GM19239 (cell line): Measurements from ENCODE around the gene RAD51B.
"Not testable (repeated sequence)": the region's sequence is repeated elsewhere in the genome, so short reads cannot be mapped to it uniquely, and the experiment has no call there.

ENCODE experiments used
- DNase-seq: peaks from one replicate; pipeline ENCODE4 v3.0.0; 2011; ENCODE audit warnings: low spot score; ENCODE audit not compliant: insufficient read length
- FAIRE-seq: peaks from 2 replicates; lab custom pipeline; 2011; peaks lifted over from hg19 to GRCh38; lab: Jason Lieb, UNC

The RAD51B gene

GRCh38 chr14:68048815-68049214 is 229.2 kb downstream of the RAD51B start:
- FAIRE-seq, DNase-seq: not testable (repeated sequence)

DNA sequence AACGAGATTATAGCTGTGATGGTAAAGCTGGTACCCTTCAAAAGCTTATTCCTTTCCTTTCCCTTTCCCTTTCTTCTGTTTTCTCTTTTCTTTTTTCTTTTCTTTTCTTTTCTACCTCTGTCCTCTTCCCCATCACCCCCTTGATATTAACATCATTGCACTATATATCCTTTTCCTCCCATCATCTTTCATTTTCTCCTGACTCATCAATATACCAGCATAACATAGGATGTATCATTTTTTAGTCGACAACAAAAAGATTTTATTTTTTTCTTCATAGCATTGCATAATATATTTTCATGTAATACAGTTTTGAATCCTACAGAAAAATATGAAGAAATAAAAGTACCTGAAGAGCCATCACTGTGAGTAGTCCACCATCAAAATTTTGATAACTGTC is 230.6 kb downstream of the RAD51B start:
- FAIRE-seq (no peak), DNase-seq (no peak)

- FAIRE-seq (no peak), DNase-seq (no peak)
Observed at GRCh38 chr14:68051146-68051545, 231.6 kb downstream of the RAD51B start.

GRCh38 chr14:68060198-68060597 is 240.6 kb downstream of the RAD51B start:
- FAIRE-seq (no peak), DNase-seq (no peak)

- FAIRE-seq (no peak), DNase-seq (no peak)
Observed at GRCh38 chr14:68062651-68063050, 243.1 kb downstream of the RAD51B start.

DNA sequence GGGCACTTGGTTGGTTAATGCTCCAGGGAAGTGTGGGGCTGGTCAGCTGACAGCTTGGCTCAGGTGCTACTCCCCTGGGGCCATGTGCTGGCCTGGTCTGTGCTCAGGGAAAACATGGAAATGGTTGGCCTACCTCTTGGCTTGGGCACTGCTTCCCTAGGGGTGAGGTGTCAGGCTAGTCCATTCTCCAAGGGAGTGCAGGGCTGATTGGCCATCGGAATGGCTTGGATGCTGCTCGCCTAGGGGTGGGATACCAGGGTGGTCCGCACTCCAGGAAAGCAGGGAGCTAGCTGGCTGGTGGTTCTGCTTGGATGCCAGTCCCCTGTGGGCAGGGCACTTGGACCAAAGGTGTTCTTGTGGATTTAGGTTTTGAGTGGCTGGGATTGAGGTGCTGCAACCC is 245.7 kb downstream of the RAD51B start:
- no peak for DNase-seq
- no peak for FAIRE-seq

- DNase-seq = no peak
- no peak for FAIRE-seq
Observed at GRCh38 chr14:68074765-68075381, 255.3 kb downstream of the RAD51B start.

- no peak for DNase-seq
- no peak for FAIRE-seq
Observed at GRCh38 chr14:68075382-68076029, 255.9 kb downstream of the RAD51B start.

DNA sequence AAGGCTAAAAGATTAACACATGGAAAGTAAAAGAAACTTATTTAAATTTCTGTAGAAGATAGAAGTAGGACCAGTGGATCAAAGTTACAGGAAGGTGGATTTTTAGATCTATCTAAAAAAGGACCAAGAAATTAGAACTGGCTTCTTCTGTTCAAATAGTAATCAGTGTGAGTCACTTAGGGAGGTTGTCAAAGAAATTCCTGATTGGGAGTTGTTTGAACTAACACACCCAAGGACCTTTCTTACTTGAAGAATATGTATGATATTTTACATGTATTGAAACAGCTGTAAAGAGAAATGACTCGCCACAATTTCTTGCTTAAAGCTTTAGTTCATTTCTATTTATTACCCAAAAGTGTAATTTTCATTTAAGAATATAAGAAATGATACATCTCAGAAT is 256.9 kb downstream of the RAD51B start:
- no peak for DNase-seq

DNA sequence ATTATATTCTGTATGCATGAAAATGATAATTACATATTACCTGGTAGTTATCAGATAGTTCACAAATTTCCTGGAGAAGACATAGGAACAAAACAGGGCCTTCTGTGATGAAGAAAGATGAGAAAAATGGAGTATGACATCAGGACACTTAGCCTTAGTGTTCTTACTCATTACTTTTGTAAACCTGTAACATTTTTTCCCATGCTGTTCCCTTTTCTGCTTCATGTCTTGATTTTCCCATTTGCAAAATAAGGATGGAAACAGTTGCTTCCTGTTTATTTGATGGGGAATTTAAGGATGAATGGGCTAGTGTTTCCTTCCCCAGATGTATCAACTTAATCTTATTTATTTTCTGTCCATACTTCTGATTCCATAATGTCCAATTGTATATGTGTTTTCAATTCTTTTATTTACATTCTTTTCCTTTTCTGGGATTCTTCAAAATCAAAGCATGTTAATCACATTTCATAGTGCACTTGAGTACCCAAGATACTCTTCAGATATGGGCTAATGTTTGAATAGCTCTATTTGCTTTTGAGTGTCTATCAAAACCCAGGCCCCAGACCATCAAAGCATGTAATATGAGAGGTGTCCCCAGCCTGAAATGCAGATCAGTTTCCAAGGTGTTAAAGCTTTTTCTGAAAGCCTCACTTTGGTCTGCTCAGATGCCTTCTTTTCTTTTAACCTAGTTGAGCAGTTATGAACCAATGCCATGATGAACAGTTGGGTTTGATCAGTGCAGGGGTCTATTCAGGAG is 260.5 kb downstream of the RAD51B start:
- no peak for DNase-seq
- peak; percentile 56 for FAIRE-seq

More for the DNA sequence above, 256.9 kb downstream of the RAD51B start:
- FAIRE-seq = no peak

GRCh38 chr14:68081489-68081888 is 261.9 kb downstream of the RAD51B start:
- DNase-seq = no peak
- no peak for FAIRE-seq

DNA sequence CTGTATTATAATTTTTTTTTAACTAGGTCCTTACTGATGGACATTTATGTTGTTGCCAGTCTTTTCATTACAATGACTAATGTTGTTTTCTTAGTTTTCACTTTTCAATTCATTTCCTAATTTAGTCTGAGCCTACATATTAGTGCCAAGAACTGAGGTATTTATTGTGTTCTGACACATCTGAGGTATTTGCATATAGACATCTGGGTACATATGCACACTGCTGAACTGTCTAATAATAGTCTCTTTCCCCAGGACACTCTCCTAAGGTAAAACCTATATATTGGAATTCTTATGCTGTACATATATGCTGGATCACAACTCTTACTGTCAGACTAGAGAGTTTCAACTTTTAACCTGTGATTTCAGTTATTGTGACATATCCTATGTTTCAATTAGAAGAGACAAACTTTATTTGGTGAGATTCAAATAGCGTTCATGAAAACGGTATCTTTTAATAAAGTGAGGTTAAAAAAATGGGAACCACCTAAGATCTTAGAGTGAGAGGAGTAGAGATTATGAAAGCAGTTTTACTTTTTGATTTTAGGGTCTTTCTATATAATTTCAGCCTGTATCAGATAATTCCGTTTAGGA is 263.2 kb downstream of the RAD51B start:
- FAIRE-seq = no peak
- DNase-seq = no peak

GRCh38 chr14:68084256-68084655 is 264.7 kb downstream of the RAD51B start:
- FAIRE-seq (no peak), DNase-seq (no peak)

GRCh38 chr14:68085742-68086141 is 266.2 kb downstream of the RAD51B start:
- DNase-seq (no peak), FAIRE-seq (no peak)

DNA sequence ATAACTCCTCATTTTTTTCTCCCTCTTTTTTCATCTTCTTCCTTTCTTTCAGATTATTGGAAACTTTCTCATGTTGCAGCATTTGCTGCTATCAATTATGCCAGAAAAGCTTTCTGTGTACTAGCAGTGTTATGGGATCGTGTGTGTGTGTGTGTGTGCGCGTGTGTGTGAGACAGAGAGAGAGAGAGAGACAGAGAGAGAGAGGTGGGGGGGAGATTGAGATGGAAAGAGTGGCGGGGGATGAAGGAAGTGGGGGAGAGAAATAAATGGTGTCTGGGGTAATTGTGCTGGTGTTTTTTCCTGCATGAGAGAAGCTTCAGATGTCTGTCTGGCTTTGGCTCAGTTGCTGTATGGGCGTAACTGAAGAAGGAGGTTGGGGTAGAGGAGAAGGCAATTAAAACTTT is 268.9 kb downstream of the RAD51B start:
- DNase-seq (no peak), FAIRE-seq (no peak)

DNA sequence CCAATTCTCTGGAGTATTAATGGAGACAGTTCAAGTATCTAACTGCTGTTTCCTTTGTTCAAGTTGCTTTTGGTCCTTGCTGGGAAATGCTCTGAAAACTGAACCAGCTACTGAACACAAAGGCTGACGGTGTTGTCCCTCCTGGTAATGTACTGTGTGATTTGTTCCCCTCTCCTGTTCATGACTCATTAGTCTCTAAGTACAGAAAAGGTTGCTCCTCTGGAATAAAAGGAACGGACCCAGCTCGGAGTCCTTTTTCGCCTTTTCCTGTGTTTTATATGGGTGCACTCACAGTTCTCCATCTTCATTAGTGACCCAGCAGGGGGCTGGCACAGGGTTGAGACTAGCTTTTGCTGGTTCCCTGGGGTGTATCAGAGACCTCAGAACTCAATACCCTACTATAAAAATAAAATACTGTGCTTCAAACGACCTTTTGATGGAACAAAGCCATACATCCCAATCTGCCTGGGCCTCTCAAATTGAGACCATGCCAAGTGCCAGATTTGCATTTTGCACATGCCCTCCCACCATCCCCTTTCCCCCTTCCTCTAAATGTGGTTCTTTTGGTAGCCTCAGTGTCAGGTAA is 269.7 kb downstream of the RAD51B start:
- FAIRE-seq = peak; percentile 47
- DNase-seq = no peak

- FAIRE-seq (no peak), DNase-seq (no peak)
Observed at GRCh38 chr14:68094158-68094557, 274.6 kb downstream of the RAD51B start.

DNA sequence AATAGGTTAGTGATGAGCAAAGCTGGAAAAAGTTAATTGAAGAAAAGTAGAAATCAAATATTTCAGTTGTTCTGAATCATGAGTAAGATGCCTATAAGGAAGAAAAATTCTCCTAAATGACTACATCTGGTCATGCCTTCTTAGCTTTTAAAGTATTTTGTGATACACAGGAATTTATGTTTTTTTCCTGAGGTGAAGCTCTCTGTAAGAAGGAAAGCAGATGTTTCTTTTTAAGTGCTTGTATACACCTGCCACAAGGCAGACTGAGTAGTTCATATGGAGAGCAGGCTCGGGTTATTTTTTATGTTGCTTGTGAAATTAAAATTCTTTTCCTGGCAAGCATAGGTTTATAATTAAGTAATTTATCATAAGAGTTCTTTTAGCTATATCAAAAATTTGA is 275.2 kb downstream of the RAD51B start:
- no peak for FAIRE-seq
- DNase-seq = no peak

GRCh38 chr14:68097727-68098126 is 278.1 kb downstream of the RAD51B start:
- FAIRE-seq = no peak
- DNase-seq = no peak

DNA sequence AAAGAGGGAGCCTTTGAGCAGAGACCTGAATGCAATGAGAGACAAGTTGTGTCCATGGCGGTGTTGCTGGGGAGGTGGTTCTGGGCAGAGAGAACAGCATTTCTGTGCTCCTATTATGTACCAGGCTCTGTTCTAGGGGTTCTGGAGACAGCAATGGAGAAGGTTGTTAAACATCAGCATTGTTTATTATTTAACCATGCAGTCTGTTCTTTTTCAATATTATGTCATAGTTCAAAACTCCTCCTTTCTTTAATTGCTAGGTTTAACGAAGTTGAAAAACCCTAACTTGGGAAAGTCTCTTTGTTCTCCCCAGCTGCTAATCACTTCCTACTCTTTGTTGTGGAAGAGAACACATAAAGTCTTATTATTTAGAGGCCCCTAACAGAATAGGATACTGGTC is 279.3 kb downstream of the RAD51B start:
- FAIRE-seq = no peak
- no peak for DNase-seq
